GM21526 (cell line): Measurements from ENCODE around the gene NRM.
"Not testable (repeated sequence)": the region's sequence is repeated elsewhere in the genome, so short reads cannot be mapped to it uniquely, and the experiment has no call there.

Experiments
- ATAC-seq: cut with Tn5 transposase; IDR thresholded peaks from one replicate; pipeline ENCODE4 v1.9.1; 2021; ENCODE audit warnings: moderate library complexity; ENCODE audit not compliant: unreplicated experiment, low FRiP score

Gene NRM

DNA sequence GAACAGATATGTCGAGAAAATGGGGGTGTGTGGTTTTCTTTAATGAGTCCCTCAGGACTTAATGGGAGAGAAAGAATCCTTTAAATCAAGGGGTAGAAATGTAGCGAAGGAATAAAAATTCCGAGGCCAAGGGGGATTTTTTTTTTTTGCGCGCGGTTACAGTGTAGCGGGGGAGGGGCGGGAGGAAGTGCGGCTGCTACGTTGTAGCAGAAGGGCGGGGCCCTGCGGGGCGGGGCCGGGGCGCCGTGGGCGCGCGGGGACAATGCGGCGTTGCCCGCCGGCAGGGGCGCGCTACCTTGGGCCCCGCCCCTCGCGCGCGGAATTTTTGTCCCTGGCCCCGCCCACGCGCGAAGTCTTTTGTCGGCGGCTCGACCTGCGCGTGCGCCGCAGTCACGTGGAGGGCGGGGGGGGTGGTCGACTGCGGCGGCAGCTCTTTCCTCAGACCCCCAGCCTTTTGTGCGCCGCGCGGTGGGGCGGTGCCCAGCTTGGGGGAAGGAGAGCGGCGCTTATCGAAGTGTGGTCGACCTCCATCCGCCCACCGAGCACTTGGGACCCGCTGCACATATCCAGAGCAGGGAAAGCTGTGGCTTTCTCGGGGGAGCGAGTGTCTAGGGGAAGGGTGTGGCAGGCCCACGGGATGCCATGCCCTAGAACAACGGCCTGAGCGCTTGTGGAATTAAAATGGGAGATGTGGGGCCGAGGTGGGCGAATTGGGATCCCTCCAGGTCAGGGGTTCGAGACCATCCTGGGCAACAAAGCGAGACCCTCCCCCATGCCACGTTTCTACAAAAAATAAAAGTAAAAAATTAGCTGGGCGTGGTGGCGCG, 30.6 kb upstream of the NRM start:
- ATAC-seq, result no peak

- no peak for ATAC-seq
Observed at GRCh38 chr6:30720738-30721197, 30.0 kb upstream of the NRM start.

- peak; percentile 42 for ATAC-seq
Observed at GRCh38 chr6:30719791-30720737, 29.3 kb upstream of the NRM start, which contains the start of gene TUBB. Gene TUBB, plus strand, starts transcription at chr6:30720352. Its CDS starts 155 bp downstream, at chr6:30720507.

GRCh38 chr6:30719356-30719755, 28.6 kb upstream of the NRM start:
- ATAC-seq, result no peak

DNA sequence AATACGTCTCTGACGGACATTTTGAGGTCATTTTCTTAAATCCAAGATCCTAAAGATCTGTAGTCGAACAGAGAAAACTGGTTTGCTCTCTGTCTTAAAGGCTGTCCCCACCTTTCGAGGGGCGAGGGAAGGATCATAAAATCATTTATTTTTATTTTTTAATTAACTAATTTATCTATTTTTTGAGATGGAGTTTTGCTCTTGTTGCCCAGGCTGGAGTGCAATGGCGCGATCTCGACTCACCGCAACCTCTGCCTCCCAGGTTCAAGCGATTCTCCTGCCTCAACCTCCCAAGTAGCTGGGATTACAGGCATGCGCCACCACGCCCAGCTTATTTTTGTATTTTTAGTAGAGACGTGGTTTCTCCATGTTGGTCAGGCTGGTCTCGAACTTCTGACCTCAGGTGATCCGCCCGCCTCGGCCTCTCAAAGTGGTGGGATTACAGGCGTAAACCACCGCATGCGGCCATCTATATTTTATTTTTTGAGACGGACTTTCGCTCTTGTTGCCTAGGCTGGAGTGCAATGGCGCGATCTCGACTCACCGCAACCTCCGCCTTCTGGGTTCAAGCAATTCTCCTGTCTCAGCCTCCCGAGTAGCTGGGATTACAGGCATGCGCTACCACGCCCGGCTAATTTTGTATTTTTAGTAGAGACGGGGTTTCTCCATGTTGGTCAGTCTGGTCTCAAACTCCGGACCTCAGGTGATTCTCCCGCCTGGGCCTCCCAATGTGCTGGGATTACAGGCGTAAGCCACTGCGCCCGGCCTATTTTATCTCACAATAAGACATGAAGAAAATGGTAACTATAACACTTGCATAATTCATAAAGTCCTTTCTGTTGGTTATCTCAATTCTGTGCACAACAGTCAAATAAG, 27.3 kb upstream of the NRM start:
- ATAC-seq, result not testable (repeated sequence)

DNA sequence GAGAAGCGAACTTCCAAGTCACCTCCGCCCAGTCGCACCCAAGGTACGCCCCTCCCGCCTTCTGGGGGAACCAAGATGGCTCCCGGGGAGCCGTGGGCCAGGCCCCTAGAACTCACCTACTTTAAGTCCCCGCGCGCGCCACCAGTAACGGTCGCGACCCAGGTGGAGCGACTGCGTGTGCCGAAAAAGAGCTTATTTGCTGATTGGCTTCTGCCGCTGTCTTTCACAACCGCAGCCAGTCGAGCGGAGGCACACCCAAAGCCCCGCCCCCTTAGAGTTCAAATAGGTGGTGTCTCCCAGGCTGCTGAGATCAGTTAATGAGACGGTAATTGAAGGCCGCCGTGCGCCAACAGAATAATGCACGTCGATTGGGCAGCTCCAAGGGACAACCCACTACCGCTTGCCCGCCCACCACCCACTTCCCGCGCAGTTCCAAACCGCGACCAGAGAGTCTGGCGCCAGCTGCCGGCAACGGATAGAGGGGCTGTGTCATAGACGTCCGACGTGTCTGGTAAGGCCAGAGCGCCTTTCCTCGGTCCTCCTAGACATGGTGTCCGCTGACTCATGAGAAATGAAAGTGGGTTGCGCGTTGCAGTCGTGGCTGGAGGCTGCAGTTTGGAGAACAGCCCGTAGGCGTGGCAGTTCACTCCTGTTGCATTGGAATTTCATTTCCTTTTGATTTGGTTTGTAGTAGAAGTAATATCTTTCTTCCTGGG, 26.5 kb upstream of the NRM start, which contains the start of gene MDC1:
TSS of gene MDC1 (minus strand) at position 153 of the 716 bp plus-strand sequence. CDS start 2,106 bp downstream, outside the sequence.
- peak; percentile 56 for ATAC-seq

- ATAC-seq, result no peak
Observed at GRCh38 chr6:30716879-30717128, 26.0 kb upstream of the NRM start.

DNA sequence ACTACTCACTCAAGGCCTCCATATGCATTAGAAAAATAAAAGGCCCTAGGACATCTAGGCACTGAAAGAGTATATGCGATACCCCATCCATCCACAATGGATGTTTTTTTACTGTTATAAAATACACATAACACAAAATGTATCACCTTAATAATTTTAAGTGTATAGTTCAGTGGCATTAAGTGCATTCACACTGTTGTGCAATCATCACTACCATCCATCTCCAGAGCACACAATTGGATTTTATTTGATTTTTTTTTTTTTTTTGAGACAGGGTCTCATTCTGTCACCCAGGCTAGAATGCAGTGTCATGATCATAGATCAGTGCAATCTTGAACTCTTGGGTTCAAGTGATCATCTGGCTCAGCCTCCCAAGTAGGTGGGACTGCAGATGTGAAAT, 23.5 kb upstream of the NRM start:
- ATAC-seq, result no peak

DNA sequence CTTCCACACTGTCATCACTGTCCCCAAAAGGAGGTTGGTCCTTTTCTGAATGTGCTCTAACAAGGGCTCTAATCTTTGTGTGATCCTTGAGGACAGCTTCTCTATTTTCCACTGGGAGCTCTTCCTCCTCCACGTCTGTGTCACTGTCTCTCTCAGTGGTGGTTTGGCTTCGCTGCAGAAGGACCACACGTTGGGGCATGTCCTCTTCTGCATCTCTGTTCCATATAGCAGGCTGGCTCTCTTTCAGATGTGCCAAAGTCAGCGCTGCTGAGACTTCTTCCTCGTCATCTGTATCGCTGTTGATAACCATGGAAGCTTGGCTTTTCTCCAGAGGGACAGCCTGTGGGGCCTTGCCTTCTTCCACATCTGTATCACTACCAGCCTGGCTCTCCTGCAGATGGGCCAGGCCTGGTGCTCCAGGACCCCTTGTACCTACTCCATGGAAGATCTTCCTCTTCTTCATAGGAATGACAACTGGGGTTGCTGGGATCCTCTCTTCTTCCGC, 21.7 kb upstream of the NRM start:
- no peak for ATAC-seq

DNA sequence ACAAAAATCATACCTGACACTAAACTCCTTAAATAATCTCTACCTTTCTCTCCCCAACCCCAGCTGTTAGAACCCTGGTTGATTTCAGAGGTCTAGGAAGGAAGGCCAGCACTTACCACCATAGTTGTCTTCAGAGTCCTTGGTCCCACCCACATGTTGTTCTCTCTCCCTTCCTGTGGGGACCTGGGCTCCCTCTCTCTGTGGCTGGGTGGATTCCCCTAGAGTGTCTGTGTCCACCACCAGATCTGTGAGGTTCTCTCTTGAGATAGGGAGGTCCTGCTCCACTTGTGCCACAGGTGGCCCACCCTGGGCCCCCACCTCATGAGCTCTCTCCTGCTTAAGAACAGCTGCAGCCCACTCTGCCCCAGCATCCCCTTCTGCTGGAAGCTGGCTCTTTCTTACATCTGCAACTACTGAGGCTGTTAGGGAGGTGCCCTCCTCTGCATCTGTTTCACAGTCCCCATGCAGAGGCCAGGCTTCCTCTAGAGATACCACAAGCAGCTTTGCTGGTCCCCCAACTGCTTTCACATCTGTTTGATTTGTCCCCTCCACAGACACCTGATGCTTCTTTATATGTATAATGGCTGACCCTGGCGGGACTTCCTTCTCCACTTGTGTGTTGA, 21.1 kb upstream of the NRM start:
- no peak for ATAC-seq

GRCh38 chr6:30709101-30709868, 18.5 kb upstream of the NRM start:
- no peak for ATAC-seq

DNA sequence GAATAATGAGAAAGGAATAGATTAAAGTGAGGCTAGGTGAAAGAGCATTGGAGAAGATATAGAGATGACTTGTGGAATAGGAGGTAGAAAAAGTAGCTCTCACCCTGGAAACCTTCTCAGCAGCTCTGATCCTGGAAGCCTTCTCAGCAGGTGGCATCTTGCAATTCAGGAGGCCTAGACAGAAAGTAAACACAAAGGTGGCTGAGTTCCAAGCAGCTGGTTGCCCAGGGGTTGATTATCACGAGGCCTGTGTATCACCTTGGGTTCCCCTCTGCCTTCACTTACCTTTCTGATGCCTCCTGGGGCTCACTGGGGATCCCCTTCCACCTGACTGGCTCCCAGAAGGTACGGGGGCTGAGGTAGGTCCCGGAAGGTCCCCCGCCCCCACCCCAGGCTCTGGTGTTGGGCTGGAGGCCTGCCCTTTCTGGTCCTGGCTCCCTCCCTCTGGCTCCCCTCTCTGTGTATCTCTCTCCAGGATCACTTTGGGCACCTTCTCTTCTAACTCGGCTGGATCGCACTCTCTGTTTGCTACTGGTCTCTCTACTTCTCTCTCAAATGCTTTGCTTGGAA, 16.6 kb upstream of the NRM start:
- ATAC-seq, result no peak

DNA sequence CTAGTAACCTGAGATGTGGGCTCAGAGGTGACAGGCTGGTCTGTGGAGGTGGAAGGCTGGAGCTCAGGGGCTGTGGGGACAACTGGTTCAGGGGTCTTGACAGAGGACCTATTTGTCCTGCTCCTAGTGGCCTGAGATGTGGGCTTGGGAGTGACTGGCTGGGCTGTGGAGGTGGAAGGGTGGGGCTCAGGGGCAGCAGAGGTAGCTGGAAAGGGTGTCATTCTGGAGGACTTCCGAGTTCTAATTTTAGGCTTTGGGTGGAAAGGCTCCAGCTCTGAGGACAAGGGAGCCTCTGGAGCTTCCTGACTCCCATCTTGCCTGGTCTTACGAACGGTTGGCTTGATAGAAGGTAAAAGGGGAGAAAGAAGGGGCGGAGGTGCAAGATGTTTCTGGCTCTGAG, 14.8 kb upstream of the NRM start:
- ATAC-seq, result no peak

DNA sequence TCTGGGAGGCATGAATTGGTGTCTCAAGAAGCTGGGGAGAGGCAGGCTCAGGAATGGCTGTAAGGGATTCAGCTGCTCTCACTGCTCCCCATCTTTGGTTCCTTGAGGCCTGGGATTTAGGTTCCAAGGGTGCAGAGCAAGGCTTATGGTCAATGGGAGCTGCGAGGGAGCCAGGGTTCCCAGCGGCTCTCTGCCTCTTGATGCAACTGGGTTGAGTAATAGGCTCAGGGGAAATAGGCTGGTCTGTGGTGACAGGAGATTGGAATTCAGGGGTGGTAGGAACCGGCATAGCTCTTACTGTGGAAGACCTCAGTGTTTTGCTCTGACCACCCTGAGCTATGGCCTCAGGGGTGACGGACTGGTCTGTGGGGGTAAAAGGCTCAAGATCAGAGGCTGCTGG, 13.0 kb upstream of the NRM start:
- no peak for ATAC-seq

- ATAC-seq, result no peak
Observed at GRCh38 chr6:30703011-30703410, 12.2 kb upstream of the NRM start.

- ATAC-seq, result no peak
Observed at GRCh38 chr6:30700340-30700739, 9.6 kb upstream of the NRM start.

DNA sequence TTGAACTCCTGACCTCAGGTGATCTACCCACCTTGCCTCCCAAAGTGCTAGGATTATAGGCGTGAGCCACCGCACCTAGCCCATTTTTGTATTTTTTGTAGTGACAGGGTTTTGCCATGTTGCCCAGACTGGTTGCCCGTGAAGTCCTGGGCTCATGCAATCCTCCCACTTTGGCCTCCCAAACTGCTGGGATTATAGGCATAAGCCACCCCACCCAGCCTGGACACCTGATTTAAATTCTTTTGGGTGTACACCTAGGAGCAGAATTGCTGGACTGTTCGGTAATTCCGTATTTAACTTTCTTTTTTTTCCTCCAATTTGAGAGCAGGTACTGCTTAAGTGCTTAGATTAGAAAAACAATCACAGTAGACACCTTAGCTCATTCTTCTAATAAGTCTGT, 5.6 kb upstream of the NRM start:
- no peak for ATAC-seq

DNA sequence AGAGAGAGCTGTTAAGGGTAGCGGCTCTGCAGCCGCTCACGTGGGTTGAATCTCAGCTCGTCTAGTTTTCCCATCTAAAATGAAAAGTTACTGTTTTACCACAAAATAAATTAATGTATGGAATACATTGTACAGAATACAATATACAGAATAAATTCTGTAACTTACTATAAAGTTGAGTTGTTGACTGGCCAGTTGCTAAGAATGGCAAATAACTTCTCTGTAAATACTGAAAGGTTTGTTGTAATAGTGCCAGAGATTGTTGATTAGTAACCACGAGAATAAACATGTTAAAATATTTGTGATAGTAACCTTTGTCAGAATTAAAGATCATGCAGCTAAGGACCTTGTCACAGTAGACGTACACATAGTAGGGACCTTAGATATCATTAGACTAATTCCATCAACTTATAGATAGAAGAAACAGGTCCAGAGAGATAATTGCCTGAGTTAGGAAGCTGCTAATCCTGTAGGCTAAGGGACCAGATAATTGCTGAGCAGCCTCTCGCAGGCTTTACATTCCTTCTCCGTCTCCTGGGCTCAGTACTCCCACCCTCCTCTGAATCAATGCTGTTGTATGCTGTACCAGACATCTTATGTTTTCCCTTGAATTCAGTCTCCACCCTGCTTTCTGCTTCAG, 544 bp upstream of the NRM start:
- no peak for ATAC-seq
